Germinal center (tissue), 1 donor: Measurements from ENCODE around the gene CCDC40.

ENCODE experiments used
- DNase-seq: peaks from one replicate; pipeline ENCODE4 v3.0.0; 2012; ENCODE audit warnings: mixed read lengths, low spot score

CCDC40 gene

DNA sequence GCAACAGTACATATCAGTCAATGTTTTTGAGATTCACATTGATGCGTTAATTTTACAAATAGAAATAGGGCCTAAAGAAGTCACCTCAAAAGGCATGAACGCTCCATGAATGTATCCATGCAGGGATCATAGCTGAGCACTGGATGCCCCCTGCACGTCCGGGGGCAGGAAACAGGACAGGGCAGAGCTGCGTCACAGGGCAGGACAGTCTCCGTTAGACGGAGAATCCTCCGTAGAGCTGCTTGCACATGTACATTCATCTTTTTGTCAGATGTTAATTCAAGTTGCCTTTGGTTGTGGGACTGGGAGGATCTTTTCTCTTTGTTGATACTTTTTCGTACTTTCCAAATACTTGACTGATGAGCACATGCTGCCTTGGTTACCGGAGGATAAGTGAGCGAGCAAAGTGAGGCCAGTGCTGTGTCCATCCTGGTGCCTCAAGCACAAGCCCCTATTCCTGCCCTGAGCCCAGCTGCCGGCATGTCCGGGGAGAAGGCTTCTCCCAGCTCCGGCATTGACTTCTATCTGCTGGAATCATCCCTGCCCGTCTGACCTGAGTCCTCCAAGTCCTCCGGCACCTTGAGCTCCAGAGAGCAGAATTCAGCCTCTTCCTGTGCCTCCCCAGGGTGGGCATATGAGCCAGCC, 80.0 kb downstream of the CCDC40 start:
- DNase-seq: no peak

GRCh38 chr17:80116921-80117380, 80.5 kb downstream of the CCDC40 start:
- DNase-seq: no peak

- no peak for DNase-seq
These were observed 81.3 kb downstream of the CCDC40 start for GRCh38 chr17:80117491-80118401.

DNA sequence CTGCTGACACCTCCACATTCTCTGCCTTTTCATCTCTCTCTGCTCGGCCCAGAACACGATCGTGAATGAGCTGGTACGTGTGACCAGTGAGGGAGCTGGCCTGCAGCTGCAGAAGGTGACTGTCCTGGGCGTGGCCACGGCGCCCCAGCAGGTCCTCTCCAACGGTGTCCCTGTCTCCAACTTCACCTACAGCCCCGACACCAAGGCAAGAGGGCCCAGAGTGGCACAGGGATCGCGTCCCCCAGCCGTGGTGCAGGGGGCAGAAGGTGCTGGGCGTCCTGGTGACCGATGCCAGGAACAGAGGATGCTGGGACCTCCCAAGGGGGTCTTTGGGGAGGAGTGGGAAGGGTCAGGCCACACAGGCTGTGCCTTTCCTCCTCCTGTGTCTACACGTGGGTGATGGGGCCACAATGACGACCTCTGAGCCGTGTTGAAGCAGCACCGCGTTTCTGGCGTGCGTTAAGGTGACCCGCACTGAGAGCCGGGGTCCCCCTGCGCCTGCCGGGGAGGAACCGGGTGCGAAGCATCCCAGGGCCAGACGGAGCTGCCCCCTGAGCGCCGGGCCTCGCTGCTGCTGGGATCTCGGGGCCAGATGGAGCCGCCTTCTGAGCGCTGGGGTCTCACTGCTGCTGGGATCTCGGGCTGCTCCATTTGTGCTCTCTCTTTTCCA, 82.3 kb downstream of the CCDC40 start:
- DNase-seq: no peak

GRCh38 chr17:80119271-80119791, 82.9 kb downstream of the CCDC40 start:
- DNase-seq: no peak

DNA sequence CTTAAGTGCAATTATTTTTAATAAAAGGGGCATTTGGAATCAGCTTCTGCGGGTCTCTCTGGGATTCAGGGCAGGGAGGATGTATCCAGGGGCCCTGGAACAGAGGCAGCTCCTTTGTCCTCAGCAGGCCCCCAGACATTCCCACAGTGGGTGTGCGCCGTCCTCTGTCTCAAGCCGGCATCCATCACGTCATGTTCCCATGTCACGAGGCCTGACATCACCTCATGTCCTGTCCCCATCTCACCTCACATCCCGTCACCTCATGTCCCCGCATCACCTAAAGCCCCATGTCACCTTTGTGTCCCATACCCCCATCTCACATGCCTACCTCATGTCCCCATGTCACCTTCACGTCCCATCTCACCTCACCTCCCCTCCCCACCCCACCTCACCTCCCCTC, 83.4 kb downstream of the CCDC40 start:
- no peak for DNase-seq

DNA sequence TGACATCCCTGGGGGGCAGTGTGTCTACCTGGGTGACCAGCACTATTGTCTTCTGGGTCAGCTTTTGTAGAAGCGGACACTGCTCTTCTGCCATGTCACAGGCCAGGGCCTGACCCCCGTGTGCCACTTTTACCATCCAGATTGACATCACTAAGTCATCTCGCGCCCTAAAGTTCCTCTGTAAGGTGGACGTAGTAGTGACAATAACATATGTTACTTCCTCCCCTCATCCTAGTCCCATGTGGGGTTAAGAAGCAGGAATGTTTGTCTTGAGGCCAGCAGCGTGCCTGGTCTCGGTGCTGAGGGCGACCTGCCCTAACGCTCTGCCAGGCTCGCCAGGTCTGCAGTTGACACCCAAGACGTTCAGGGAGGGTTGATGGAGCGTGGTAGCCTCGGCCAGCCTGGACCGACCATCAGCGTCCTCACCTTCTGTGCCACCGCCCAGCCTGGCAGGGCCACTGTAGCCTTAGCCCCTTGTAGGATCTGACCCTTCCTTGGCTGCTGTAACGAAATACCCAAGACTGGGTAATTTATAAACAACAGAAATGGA, 85.7 kb downstream of the CCDC40 start:
- no peak for DNase-seq

- no peak for DNase-seq
These were observed 86.6 kb downstream of the CCDC40 start for GRCh38 chr17:80122926-80123505.

GRCh38 chr17:80123791-80124190, 87.3 kb downstream of the CCDC40 start:
- DNase-seq: no peak

DNA sequence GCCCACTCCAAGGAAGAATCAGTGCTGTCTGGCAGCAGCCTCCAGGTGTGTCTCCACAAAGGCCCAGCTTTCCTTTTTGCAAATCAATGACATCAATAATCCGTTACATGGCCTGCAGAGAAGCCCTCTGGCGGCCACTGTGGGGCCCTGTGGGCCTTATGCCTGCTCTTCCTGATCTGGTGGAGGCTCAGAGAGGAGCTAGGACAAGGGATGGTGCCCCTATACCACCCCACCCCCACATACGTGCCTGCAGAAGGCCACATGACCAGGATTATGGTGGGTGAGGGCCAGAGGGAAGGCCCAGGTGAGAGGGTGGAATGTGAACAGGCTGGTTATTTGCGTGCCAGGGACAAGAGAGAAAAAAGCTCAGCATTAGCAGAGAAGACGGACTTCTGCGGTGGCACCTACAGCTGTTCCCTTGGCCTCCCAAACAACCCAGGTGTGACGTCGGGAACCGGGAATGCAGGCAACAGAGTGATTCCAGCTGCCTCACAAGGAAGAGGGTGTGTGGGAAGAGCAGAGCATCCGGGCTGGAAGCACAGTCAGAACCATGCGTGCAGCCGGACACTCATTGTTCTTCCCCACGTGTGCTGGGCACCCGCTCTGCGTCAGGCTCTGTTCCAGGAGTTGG, 88.0 kb downstream of the CCDC40 start:
- DNase-seq: no peak

DNA sequence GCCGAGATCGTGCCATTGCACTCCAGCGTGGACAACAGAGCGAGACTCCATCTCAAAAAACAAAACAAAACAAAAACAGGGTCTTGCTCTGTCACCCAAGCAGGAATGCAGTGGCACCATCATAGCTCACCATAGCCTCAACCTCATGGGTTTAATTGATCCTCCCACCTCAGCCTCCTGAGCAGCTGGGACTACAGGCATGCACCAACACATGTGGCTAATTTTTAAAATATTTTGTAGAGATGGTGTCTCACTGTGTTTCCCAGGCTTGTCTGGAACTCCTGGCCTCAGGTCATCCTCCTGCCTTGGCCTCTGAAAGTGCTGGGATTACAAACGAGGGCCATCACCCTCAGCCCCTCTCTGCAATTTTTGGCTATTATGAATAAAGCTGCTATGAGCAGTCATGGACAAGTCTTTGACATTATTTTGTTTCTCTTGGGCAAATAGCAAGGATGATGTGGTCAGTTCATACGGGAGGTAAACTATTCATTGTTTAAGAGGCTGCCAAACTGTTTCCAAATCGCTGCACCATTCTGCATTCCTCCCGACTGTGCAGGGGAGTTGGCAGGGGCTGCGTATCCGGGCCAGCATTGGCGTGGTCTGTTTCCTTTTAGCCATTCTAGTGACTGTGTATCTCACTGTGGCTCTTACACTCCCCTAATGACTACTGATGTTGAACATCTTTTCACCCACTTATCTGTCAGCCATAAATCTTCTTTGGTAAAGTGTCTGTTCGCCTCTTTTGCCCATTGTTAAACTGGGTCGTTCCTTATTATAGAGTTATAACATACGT, 89.4 kb downstream of the CCDC40 start:
- DNase-seq: no peak

DNA sequence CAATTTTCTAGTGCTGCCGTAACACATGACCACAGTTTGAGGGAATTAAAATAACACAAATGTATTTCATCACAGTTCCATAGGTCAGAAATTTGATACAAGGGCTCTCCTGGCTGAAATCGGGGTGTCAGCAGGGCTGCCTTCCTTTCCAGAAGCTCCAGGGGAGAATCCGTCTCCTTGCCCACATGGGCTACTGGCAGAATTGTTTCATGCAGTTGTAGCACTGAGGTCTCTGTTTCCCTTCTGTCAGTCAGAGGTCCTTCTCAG, 89.9 kb downstream of the CCDC40 start:
- no peak for DNase-seq

DNA sequence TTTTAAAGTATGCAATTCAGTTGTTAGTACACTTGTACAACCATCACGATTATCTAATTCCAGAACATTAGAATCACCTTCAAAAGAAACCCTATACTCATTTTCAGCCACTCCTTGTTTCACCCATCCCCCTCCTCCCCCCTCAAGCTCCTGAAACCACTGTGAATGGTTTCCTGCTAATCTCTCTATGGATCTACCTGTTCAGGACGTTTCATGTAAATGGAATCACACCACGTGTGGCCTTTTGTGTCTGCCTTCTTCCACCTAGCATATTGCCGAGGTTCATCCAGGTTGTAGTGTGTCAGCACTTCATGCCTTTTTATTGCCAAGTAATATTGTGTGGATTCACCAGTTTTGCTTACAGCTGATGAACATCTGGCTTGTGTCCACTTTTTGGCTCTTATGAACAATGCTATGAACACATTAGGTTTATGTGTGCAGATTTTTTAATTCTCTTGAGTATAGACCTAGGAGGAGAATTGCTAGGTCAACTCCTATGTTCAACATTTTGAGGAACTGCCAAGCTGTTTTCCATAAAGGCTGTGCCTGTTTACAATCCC, 92.6 kb downstream of the CCDC40 start:
- DNase-seq: no peak

DNA sequence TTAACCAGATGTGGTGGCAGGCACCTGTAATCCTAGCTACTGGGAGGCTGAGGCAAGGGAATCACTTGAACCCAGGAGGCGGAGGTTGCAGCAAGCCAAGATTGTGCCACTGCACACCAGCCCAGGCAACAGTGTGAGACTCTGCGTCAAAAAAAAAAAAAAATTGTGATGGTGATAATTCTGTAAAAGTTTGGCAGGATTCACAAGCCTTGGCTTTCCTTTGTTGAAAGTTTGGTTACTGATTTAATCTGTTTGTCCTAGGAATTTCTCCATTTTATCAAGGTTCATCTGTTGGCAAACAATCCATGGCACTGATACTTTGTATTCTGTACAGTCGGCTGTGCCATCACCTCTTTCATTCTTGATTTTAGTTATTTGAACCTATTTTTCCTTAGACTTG, 94.5 kb downstream of the CCDC40 start:
- DNase-seq: no peak

DNA sequence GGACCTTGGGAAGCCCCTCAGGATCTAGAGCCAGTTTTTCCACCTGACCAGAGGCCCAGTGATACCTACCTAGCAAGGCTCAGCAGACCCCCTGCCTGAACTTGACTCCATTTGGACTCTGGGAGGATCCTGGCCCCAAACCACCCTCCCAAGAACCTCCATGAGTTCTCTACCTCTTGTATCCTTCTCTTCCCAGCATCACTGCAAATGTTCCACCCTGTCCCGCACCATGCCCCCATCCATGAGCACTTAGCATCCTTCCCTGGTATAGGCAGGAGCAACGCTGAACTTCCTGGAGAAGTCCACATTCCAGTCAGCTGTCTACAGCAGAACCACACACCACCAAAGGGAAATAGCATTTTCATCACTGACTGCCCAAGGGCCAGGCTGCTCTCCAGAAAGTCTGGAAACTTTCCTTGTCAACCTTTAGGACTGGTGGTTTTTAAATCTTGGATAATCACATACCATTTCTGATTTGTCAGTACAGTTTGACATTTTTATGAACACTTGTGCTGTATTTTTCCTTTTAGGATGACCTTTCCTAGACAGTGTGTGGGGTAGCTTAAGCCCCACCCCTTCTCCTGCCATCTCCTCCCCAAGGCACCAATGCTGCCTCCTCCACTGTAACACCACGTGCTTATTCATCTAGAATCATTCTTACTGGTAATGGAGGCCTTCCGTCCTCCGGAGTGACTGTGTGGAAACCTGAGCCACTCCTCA, 96.6 kb downstream of the CCDC40 start:
- DNase-seq: no peak

- DNase-seq: no peak
These were observed 97.2 kb downstream of the CCDC40 start for GRCh38 chr17:80133626-80133970.

DNA sequence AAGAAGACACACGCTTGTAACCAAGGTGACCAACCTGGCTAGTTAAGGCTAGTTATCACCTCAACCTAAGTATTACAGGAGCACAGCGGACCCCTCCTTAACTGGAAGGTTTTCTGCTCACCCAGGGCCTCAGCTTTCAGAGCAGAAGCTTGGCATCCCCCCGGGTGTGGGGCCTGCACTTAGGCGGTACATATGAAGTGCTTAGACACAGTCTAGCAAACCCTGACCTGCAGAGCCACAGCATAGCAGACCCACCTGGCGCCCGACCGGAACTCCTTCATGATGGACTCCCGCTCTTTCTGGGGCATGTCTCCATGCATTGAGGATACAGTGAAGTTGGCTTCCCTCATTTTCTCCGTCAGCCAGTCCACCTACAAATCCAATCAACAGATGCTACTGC, 100.7 kb downstream of the CCDC40 start:
- no peak for DNase-seq

- no peak for DNase-seq
These were observed 102.5 kb downstream of the CCDC40 start for GRCh38 chr17:80138856-80139426.

- DNase-seq: no peak
These were observed 105.2 kb downstream of the CCDC40 start for GRCh38 chr17:80141463-80142165.
